GM20000 (cell line): Measurements from ENCODE around the gene GRB7.

Experiments used
- DNase-seq: peaks from one replicate; pipeline ENCODE4 v3.0.0; 2012; ENCODE audit warnings: low spot score
- CTCF ChIP-seq: IDR thresholded peaks from 2 replicates; pipeline ENCODE4 v1.5.1; 2012; ENCODE audit warnings: mild to moderate bottlenecking, control low read depth; ENCODE audit errors: extremely low read depth, missing control alignments

Gene GRB7

GRCh38 chr17:39738983-39739884, 1.5 kb downstream of the GRB7 start:
- no peak for TF ChIP-seq CTCF
- DNase-seq: no peak

GRCh38 chr17:39739885-39740356, 2.2 kb downstream of the GRB7 start:
- TF ChIP-seq CTCF: no peak
- DNase-seq: no peak

DNA sequence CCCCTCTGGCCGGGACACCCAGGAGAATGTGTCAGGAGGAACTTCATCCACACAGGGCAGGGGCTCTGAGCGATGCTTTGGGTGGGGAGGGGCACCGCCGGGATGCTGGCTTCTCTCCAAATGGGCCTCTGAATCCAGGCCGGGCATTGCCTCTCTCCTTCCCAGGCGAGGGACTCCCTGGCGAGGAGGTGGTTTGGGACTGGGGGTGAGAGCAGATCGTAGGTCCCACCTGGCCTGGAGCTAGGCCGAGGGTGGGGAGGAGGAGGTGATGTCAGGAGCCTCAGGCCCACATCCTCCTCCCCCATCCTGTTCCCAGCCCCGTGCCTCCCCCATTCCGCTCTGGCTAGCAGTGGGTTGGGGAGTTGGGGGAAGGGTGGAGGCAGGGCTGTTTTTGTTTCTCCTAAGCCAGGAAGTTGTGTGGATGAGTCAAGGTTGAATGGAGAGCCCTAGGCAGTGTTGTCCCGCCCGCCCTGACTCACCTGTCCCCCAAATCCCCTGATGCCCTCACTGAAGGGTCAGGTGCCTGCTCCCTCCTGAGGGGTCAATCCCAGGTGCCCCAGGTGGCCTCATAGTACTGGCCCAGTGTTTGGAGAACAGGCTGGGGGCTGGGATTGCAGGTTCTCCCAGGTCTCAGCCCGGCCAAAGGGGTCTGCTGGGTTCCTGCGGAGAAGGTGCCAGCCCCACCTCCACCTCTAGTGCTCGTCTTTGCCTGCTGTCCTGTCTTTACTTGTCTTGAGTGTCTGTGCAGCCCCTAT, 2.8 kb downstream of the GRB7 start:
- no peak for DNase-seq
- no peak for TF ChIP-seq CTCF

GRCh38 chr17:39742126-39742855, 4.6 kb downstream of the GRB7 start:
- no peak for DNase-seq
- no peak for TF ChIP-seq CTCF

DNA sequence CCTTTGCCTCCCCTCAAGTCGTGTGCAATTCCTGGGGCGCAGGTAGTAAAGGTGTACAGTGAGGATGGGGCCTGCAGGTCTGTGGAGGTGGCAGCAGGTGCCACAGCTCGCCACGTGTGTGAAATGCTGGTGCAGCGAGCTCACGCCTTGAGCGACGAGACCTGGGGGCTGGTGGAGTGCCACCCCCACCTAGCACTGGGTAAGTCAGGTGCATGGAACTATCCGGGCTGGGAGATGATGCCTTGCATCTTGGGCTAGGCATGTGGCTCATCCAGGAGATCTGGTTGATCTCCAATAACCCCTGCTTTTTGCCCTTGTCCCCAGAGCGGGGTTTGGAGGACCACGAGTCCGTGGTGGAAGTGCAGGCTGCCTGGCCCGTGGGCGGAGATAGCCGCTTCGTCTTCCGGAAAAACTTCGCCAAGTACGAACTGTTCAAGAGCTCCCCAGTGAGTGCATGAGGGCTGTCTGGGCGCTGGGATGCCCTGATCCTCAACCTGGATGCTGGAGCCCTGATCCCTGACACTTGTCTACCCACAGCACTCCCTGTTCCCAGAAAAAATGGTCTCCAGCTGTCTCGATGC, 5.2 kb downstream of the GRB7 start:
- no peak for DNase-seq
- no peak for TF ChIP-seq CTCF

DNA sequence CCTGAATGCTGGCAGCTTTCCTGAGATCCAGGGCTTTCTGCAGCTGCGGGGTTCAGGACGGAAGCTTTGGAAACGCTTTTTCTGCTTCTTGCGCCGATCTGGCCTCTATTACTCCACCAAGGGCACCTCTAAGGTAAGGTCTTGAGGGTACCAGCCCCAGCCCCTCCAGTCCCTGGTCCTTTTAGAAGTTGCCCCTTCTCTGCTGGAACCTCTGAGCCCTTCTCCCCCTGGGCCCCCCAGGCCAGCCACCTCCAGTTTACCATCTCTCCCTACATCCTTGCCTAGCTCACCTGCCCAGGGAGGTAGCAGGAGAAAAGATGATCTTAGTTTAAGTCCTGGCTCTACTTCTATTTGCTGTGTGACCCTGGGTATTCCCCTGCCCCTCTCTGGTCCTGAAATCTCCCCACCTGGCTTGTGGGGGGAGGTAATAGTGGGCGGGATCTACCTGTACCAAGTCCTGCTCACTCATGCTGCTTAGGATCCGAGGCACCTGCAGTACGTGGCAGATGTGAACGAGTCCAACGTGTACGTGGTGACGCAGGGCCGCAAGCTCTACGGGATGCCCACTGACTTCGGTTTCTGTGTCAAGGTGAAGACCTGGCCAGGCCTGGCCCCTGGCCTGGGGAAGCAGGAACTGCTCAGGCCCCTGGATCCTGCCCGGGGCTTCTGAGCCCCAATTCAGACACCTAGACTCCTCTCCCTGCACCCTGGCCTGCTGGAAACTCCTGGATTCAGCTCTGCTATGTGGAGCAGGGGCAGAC, 6.5 kb downstream of the GRB7 start:
- TF ChIP-seq CTCF: no peak

More for the DNA sequence above, 6.5 kb downstream of the GRB7 start:
- no peak for DNase-seq
